ENCODE measurements around the gene CHIT1. TPM values are rescaled to one million over a fixed set of nuclear protein-coding genes. Genes with fewer than 3 reads are reported as not detected.

The CHIT1 gene
- total and polyA plus RNA-seq, 2 of the 8 experiments (the other 6 are each of a cell fraction or from before 2014, with no cell fraction given): not detected

DNA sequence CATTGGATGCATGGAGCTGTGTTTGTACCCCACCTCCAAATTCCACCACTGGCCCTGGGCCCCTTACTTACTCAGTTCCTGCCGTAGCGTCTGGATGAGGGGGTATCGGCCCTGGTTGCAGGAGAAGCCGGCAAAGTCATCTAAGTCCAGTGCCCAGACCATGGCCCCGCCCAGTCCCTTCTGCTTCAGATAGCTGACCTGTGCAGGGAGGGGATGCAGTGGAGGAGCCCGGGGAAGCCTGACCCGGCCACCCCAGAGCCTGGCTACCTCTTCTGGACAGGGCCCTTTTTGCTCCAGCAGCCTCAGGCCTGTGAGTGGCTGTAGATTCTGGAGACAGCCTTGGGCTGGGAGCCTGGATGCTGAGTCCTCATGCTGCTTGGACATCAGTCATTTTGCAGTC, 11.8 kb downstream of the CHIT1 start:
- CTCF ChIA-PET (ENCODE audit: partially characterized antibody): interaction anchor here (0.6 to 18.1 kb wide), 32 partner anchors 8 to 195 kb away, joined by 3 to 479 read pairs (median 28); partner anchors contain the start of genes ADORA1, CHI3L1, CHIT1 and MYBPH
- 92% methylated on average over 7 of the region's 7 CpGs; no CpG with 5 or more reads in 1 of the 2 experiments for whole genome bisulfite sequencing, 2 experiments (ENCODE audit: extremely low coverage in 1 of 2, insufficient coverage in 1 of 2, insufficient read length in 1 of 2, insufficient replicate concordance in 2 of 2, low coverage in 1 of 2, low lambda C conversion rate in 2 of 2, missing lambda C conversion rate in 1 of 2)

More for the DNA sequence above, 11.8 kb downstream of the CHIT1 start:
- no peak overlapping the region for H3K4me3 ChIP-seq (ENCODE audit: extremely low read depth in 1 of 4, insufficient read depth in 2 of 4, low read depth in 3 of 4, low read length in 4 of 4)
- H4K8ac ChIP-seq (ENCODE audit: extremely low read depth, insufficient read depth, low read length): no peak overlapping the region; the same call in 1 of the 2 replicates
- FAIRE-seq: no peak
- H2BK12ac ChIP-seq (ENCODE audit: low read depth, low read length): no peak overlapping the region
- DNase-seq (ENCODE audit: low read depth in 1 of 2, low spot score in 2 of 2): no peak
- no peak overlapping the region for H3K14ac ChIP-seq (ENCODE audit: insufficient read length)
- H3K4me1 ChIP-seq (replicated peaks in 1 of 4; ENCODE audit: control insufficient read depth in 3 of 4, insufficient read depth in 4 of 4, low read length in 3 of 4): peaks cover 0 to 12% (median 11%) of the 10 kb centered on the region in 4 experiments; a peak in 6 of 7 replicates
- no peak overlapping the region for H3K9ac ChIP-seq (replicated peaks in 1 of 4; ENCODE audit: extremely low read depth in 1 of 4, low read depth in 3 of 4, low read length in 3 of 4)
- no peaks in the 10 kb centered on the region for H3K9me3 ChIP-seq (ENCODE audit: insufficient read depth in 2 of 2, low read depth in 1 of 2, low read length in 1 of 2)
- POLR2A ChIA-PET (ENCODE audit: partially characterized antibody): interaction anchor here (0.9 kb wide), 1 partner anchor 10 kb away, joined by 3 read pairs; no protein-coding TSS in a partner anchor
- no peak overlapping the region for H3K23ac ChIP-seq (ENCODE audit: insufficient read length)
- H3K23me2 ChIP-seq (ENCODE audit: low read depth, low read length): no peaks in the 10 kb centered on the region
- H2BK5ac ChIP-seq (ENCODE audit: low read depth, low read length): no peak overlapping the region
- no peak overlapping the region for H2BK120ac ChIP-seq (replicated peaks; ENCODE audit: low read depth, low read length)
- no peak overlapping the region for H2AK5ac ChIP-seq (ENCODE audit: low read depth, low read length)
- no peaks in the 10 kb centered on the region for H3K27me3 ChIP-seq (replicated peaks in 1 of 4; ENCODE audit: control insufficient read depth in 3 of 4, extremely low read depth in 1 of 4, insufficient read depth in 3 of 4, low read length in 3 of 4)
- H2AFZ ChIP-seq (ENCODE audit: low read length): no peak overlapping the region
- TF ChIP-seq GABPA (IDR thresholded peaks at IDR 0.05; ENCODE audit: borderline replicate concordance, insufficient read depth, low read length) (no peak), EP300 (IDR thresholded peaks at IDR 0.05; ENCODE audit: borderline replicate concordance in 1 of 2, low read depth in 2 of 2, low read length in 2 of 2) (no peak), NANOG (IDR thresholded peaks at IDR 0.05; ENCODE audit: insufficient read depth, low read depth, low read length, poor library complexity, severe bottlenecking) (no peak), BCL11A (IDR thresholded peaks at IDR 0.05; ENCODE audit: low read depth in 2 of 2, low read length in 2 of 2) (no peak), CBX5 (IDR thresholded peaks at IDR 0.05; ENCODE audit: low read depth, low read length) (no peak), KDM4A (IDR thresholded peaks at IDR 0.05; ENCODE audit: low read depth, low read length, severe bottlenecking) (no peak), CTBP2 (IDR thresholded peaks at IDR 0.05; ENCODE audit: borderline replicate concordance, insufficient read depth, insufficient read length, low read length) (no peak), EZH2 (IDR thresholded peaks at IDR 0.05; ENCODE audit: low read depth, low read length, severe bottlenecking) (no peak), SP4 (IDR thresholded peaks at IDR 0.05; ENCODE audit: low read length) (no peak), RXRA (IDR thresholded peaks at IDR 0.05; ENCODE audit: insufficient read depth, low read depth, low read length) (no peak)
- no peaks in the 10 kb centered on the region for H3K79me2 ChIP-seq (ENCODE audit: control insufficient read depth in 1 of 2, insufficient read depth in 2 of 2, low read length in 2 of 2)
- H4K5ac ChIP-seq (ENCODE audit: insufficient read length, low read depth, low read length): no peak overlapping the region
- no peak overlapping the region for H2BK20ac ChIP-seq (ENCODE audit: low read length)
- H3K4ac ChIP-seq (replicated peaks; ENCODE audit: insufficient read length, low read depth, low read length): no peak overlapping the region
- H4K20me1 ChIP-seq (replicated peaks in 1 of 2; ENCODE audit: control insufficient read depth in 1 of 2, insufficient read depth in 2 of 2, low read length in 2 of 2): no peaks in the 10 kb centered on the region
- no peak overlapping the region for H4K91ac ChIP-seq (replicated peaks; ENCODE audit: insufficient read length, low read length)
- H3K36me3 ChIP-seq (ENCODE audit: control insufficient read depth in 2 of 4, insufficient read depth in 4 of 4, low read length in 3 of 4): no peaks in the 10 kb centered on the region
- H3K56ac ChIP-seq (replicated peaks; ENCODE audit: insufficient read length, low read depth, low read length): no peak overlapping the region
- no peak overlapping the region for H3K27ac ChIP-seq (ENCODE audit: low read depth, low read length)
- H3K18ac ChIP-seq (ENCODE audit: extremely low read depth, low read length): no peak overlapping the region
- H3K4me2 ChIP-seq (ENCODE audit: insufficient read depth in 1 of 2, low read depth in 2 of 2, low read length in 2 of 2): no peak overlapping the region
- H2BK15ac ChIP-seq (ENCODE audit: low read length): no peak overlapping the region
- H3K79me1 ChIP-seq (ENCODE audit: low read depth, low read length): no peaks in the 10 kb centered on the region

Data from H1 (cell line).